HG02623 (cell line): ENCODE measurements around the gene TRHDE.

Experiments used
- ATAC-seq: cut with Tn5 transposase; IDR thresholded peaks from one replicate; pipeline ENCODE4 v1.9.1; 2021; ENCODE audit warnings: moderate library complexity; ENCODE audit not compliant: unreplicated experiment

TRHDE gene

DNA sequence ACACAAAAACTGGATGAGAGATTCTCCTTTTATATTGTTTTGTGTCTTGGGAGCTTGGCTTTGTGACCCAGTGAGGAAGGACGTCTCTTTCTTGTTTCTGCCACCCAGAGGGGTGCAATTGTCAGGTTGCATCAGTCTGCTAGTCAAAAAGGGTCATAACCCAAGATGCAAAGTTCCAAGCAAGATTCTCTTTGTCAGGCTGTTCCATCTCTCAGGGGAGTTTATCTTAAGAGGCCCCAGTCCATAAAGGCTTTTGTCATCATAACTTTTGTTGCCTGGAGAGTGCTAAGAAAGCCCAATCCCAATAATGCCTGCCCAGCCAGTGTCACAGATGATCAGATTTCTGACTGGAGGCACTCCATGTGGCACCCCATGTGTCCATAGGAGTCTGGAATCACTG lies 444.9 kb downstream of the TRHDE start:
- no peak for ATAC-seq
